GM12892 (cell line): Measurements from ENCODE around the gene STUM.

Source experiments
- DNase-seq: peaks from one replicate; pipeline ENCODE4 v3.0.0; 2011; ENCODE audit not compliant: insufficient read length
- FAIRE-seq: peaks from 2 replicates; lab custom pipeline; 2011; peaks lifted over from hg19 to GRCh38; lab: Jason Lieb, UNC
- POLR2A ChIP-seq: IDR thresholded peaks from 2 replicates; pipeline ENCODE4 v1.6.1; 2011; ENCODE audit warnings: low read depth, low read length, control low read depth
- POLR2AphosphoS5 ChIP-seq: IDR thresholded peaks from 2 replicates; pipeline ENCODE4 v1.6.1; 2011; ENCODE audit warnings: low read depth, low read length, control low read depth
- TAF1 ChIP-seq: IDR thresholded peaks from 2 replicates; pipeline ENCODE4 v1.6.1; 2011; ENCODE audit warnings: low read depth, mild to moderate bottlenecking, control low read depth, low read length, borderline replicate concordance

The STUM gene

GRCh38 chr1:226523646-226524406 is 24.7 kb upstream of the STUM start:
- TF ChIP-seq TAF1 (no peak), POLR2A (no peak), POLR2AphosphoS5 (no peak)
- no peak for DNase-seq
- no peak for FAIRE-seq

- TF ChIP-seq POLR2AphosphoS5 (no peak), TAF1 (no peak), POLR2A (no peak)
- DNase-seq (no peak), FAIRE-seq (no peak)
Observed at GRCh38 chr1:226524547-226524946, 24.0 kb upstream of the STUM start.

GRCh38 chr1:226525750-226526149 is 22.8 kb upstream of the STUM start:
- no peak for DNase-seq
- TF ChIP-seq POLR2A (no peak), TAF1 (no peak), POLR2AphosphoS5 (no peak)
- FAIRE-seq = no peak

GRCh38 chr1:226526801-226527595 is 21.6 kb upstream of the STUM start:
- no peak for TF ChIP-seq POLR2A
- TF ChIP-seq TAF1 = no peak
- no peak for TF ChIP-seq POLR2AphosphoS5

GRCh38 chr1:226529891-226530290 is 18.7 kb upstream of the STUM start:
- DNase-seq (no peak), FAIRE-seq (no peak)
- TF ChIP-seq POLR2AphosphoS5 = no peak
- TF ChIP-seq TAF1 = no peak
- TF ChIP-seq POLR2A = no peak

More at GRCh38 chr1:226526801-226527595, 21.6 kb upstream of the STUM start:
- DNase-seq (no peak), FAIRE-seq (no peak)

GRCh38 chr1:226530591-226530990 is 18.0 kb upstream of the STUM start:
- TF ChIP-seq TAF1 (no peak), POLR2AphosphoS5 (no peak)
- DNase-seq (no peak), FAIRE-seq (no peak)

- DNase-seq (no peak), FAIRE-seq (no peak)
- TF ChIP-seq TAF1 (no peak), POLR2A (no peak), POLR2AphosphoS5 (no peak)
Observed at GRCh38 chr1:226531360-226532093, 17.0 kb upstream of the STUM start.

- DNase-seq = no peak
- no peak for FAIRE-seq
- TF ChIP-seq TAF1 (no peak), POLR2A (no peak), POLR2AphosphoS5 (no peak)
Observed at GRCh38 chr1:226532553-226532952, 16.0 kb upstream of the STUM start.

- DNase-seq (no peak), FAIRE-seq (no peak)
- TF ChIP-seq TAF1 = no peak
- no peak for TF ChIP-seq POLR2AphosphoS5
- TF ChIP-seq POLR2A = no peak
Observed at GRCh38 chr1:226533220-226533619, 15.3 kb upstream of the STUM start.

GRCh38 chr1:226534098-226534497 is 14.5 kb upstream of the STUM start:
- TF ChIP-seq POLR2A = no peak
- no peak for TF ChIP-seq TAF1
- TF ChIP-seq POLR2AphosphoS5 = no peak
- FAIRE-seq (no peak), DNase-seq (no peak)

GRCh38 chr1:226534645-226535044 is 13.9 kb upstream of the STUM start:
- FAIRE-seq = no peak
- TF ChIP-seq POLR2A = no peak
- DNase-seq = no peak

GRCh38 chr1:226535666-226536065 is 12.9 kb upstream of the STUM start:
- DNase-seq (no peak), FAIRE-seq (no peak)
- TF ChIP-seq TAF1 (no peak), POLR2AphosphoS5 (no peak), POLR2A (no peak)
